NT2/D1 (cell line): Measurements from ENCODE around the gene BOD1L1.

Source experiments
- SUZ12 ChIP-seq: IDR thresholded peaks from 2 replicates; pipeline ENCODE4 v1.6.1; 2011; ENCODE audit not compliant: insufficient read length, insufficient read depth; ENCODE audit errors: extremely low read depth
- YY1 ChIP-seq: IDR thresholded peaks from 2 replicates; pipeline ENCODE4 v1.6.1; 2011; ENCODE audit not compliant: insufficient read length, insufficient read depth
- ZNF274 ChIP-seq: IDR thresholded peaks from 2 replicates; pipeline ENCODE4 v1.6.1; 2011; ENCODE audit warnings: mild to moderate bottlenecking, low read depth, low read length

GRCh38 chr4:13642170-13642950, 14.8 kb upstream of the BOD1L1 start:
- TF ChIP-seq ZNF274 (no peak), YY1 (no peak), SUZ12 (no peak)
